Skeletal muscle tissue (tissue), 4 donors: Measurements from ENCODE around the gene NDUFB7. TPM values are rescaled to one million over a fixed set of nuclear protein-coding genes. Genes with fewer than 3 reads are reported as not detected.

Experiments
- H3K27ac ChIP-seq: one replicate; pipeline ENCODE4 v1.7.0; 2013; ENCODE audit warnings: mild to moderate bottlenecking, low read depth, low read length, inconsistent platforms
- H3K27me3 ChIP-seq, 3 donors: one replicate each; pipeline ENCODE4 v1.7.0; 2013; ENCODE audit warnings: low read length in 3 of 3; ENCODE audit not compliant: control insufficient read depth in 3 of 3, insufficient read depth in 3 of 3
- H3K36me3 ChIP-seq, 3 donors: one replicate each; pipeline ENCODE4 v1.7.0; 2013; ENCODE audit warnings: low read length in 3 of 3; ENCODE audit not compliant: control insufficient read depth in 3 of 3, insufficient read depth in 3 of 3
- H3K4me1 ChIP-seq, 3 donors: one replicate each; pipeline ENCODE4 v1.7.0; 2013; ENCODE audit warnings: low read length in 3 of 3, mild to moderate bottlenecking in 3 of 3; ENCODE audit not compliant: control insufficient read depth in 3 of 3, insufficient read depth in 3 of 3
- H3K4me3 ChIP-seq, 3 donors: one replicate each; pipeline ENCODE4 v1.7.0; 2013; ENCODE audit warnings: low read length in 3 of 3
- H3K9ac ChIP-seq, 3 donors: one replicate each; pipeline ENCODE4 v1.7.0; 2013; ENCODE audit warnings: low read length in 3 of 3, mild to moderate bottlenecking in 3 of 3, moderate library complexity in 2 of 3, low read depth in 1 of 3
- H3K9me3 ChIP-seq, 3 donors: one replicate each; pipeline ENCODE4 v1.7.0; 2013; ENCODE audit warnings: low read length in 3 of 3; ENCODE audit not compliant: control insufficient read depth in 3 of 3
- total RNA-seq: library from RNA; depleted of rRNA; stranded (reverse); fragments of >200 nt; gene quantifications from one replicate; pipeline ENCODE4 v1.2.3, GENCODE V29; 2014
- donor health status: Osteomylitis.

NDUFB7 gene
- total RNA-seq, 1 donor from 2014 or later, result 525 TPM

DNA sequence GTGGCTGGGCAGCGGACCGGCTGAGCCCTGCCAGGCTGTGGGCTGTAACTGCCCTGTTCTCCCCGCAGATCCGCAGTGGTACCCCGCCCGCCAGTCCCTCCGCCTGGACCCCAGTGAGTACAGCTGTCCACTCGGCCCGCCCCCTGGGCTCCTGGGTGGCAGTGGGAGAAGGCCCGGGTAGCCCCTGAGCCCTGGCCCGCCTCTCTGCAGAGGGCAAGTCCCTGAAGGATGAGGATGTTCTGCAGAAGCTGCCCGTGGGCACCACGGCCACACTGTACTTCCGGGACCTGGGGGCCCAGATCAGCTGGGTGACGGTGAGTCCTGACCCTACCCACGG is 8.3 kb downstream of the NDUFB7 start:
- peak overlapping the region; percentile 99 for H3K27ac ChIP-seq
- H3K4me3 ChIP-seq, result peak overlapping the region; percentile 68 to 82 (median 81)
- H3K9ac ChIP-seq, result peak overlapping the region; percentile 92 to 99 (median 92)
- H3K27me3 ChIP-seq, result no peaks in the 10 kb centered on the region
- no peaks in the 10 kb centered on the region for H3K9me3 ChIP-seq
- peaks cover 38 to 51% (median 44%) of the 10 kb centered on the region in 3 donors for H3K4me1 ChIP-seq
- H3K36me3 ChIP-seq, result peaks cover 9 to 22% (median 22%) of the 10 kb centered on the region in 3 donors

DNA sequence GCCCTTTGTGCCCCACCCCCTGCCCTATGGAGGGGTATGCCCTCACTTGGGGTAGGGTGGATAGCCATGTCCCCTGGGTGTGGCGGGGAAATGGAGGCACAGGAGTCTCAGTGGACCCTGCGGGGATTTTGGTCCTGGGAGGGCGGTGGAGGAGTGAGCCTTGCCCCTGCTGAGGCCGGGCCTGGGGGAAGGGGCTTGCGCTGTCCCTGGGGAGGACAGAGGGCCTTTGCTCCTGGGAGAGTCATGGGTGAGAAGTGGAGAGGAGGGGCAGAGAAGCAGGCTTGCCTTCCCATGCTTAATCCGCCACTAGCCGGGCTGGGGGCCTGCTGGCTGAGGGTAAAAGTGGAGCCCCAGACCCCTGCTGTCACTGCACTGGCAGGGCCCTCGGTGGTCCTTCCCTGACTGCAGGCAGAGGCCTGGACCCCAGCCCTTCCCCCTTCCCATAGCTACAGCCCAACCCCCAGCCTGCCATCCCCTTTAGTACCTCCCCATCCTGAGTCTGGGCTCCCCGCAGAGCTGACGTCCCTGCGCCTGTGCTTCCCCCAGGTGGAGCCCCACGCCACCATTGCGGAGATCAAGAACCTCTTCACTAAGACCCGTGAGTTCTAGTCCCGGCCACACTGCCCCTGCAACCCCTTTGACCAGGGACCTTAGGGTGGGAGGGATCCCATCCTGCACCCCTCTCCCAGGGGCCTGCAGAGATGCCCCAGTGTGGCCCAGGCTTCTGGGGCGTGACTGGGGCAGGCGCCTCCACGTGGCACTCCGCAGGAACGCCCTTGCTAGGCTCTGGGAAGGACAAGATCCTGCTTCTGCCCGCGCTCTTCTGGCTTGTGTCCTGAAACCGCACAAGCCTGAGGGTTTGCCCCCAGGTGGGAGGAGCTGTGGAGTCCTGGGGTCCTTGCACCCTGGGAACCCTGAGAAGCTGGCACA is 8.9 kb downstream of the NDUFB7 start:
- peaks cover 34 to 57% (median 48%) of the 10 kb centered on the region in 3 donors for H3K4me1 ChIP-seq
- peak overlapping the region; percentile 92 to 99 (median 92) for H3K9ac ChIP-seq
- no peaks in the 10 kb centered on the region for H3K9me3 ChIP-seq
- peak overlapping the region; percentile 68 to 82 (median 81) for H3K4me3 ChIP-seq
- peak overlapping the region; percentile 99 for H3K27ac ChIP-seq
- no peaks in the 10 kb centered on the region for H3K27me3 ChIP-seq
- peaks cover 9 to 20% (median 18%) of the 10 kb centered on the region in 3 donors for H3K36me3 ChIP-seq

DNA sequence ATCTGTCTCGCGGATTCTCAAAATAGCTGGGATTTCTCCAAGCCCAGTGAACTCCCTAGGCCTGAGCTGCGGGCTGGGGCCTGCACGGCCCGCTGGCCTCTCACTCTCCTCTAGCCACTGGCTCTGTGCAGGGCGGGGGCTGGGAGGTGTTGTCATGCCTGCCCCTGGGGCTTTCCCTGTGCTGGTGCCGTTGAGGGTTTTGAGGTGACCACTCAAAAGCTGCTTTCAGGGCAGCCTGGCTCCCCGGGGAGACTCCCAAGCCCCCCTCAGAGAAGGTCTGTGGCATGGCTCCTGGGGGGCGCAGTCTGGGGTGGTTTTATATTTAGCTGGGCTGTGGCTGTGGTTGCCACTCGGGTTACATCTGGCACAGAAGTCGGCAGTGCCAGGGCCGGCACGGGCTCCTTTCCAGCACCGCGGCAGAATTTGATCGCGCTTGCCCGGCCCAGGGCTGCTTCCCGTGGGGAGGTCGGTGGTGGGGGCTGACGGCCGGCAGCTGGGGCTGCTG is 10.0 kb downstream of the NDUFB7 start:
- H3K4me3 ChIP-seq, result peak overlapping the region; percentile 68 to 82 (median 81)
- H3K36me3 ChIP-seq, result peaks cover 9 to 14% (median 12%) of the 10 kb centered on the region in 3 donors
- H3K27me3 ChIP-seq, result no peaks in the 10 kb centered on the region
- H3K4me1 ChIP-seq, result peaks cover 34 to 58% (median 49%) of the 10 kb centered on the region in 3 donors
- peak overlapping the region; percentile 92 to 99 (median 92) for H3K9ac ChIP-seq
- no peaks in the 10 kb centered on the region for H3K9me3 ChIP-seq
- peak overlapping the region; percentile 99 for H3K27ac ChIP-seq

DNA sequence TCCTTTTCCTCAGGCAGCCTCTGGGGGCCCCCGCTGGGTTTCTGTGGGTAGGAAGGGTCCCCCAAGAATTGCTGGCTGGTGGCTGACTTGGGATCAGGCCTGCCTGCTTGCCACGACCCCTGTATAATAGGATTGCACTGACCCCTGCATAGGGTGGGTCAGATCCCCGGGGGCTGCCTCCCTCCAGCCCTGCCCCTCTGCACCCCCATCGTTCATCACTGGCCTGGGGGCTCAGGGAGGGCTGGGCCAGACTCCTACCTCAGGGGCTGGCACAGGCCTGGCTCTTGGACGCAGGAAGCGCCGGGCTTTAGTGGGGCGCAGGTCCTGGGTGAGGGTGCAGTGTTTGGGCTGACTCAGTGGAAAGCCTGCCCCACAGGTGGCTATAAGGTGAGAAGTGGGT is 10.6 kb downstream of the NDUFB7 start:
- Histone ChIP-seq H3K4me3 (peak overlapping the region; percentile 38 to 85 (median 82)), H3K36me3 (peaks cover 9 to 14% (median 12%) of the 10 kb centered on the region in 3 donors), H3K4me1 (peaks cover 40 to 65% (median 56%) of the 10 kb centered on the region in 3 donors), H3K27ac (peak overlapping the region; percentile 99), H3K9ac (peak overlapping the region; percentile 92 to 99 (median 92)), H3K9me3 (no peaks in the 10 kb centered on the region), H3K27me3 (no peaks in the 10 kb centered on the region)

DNA sequence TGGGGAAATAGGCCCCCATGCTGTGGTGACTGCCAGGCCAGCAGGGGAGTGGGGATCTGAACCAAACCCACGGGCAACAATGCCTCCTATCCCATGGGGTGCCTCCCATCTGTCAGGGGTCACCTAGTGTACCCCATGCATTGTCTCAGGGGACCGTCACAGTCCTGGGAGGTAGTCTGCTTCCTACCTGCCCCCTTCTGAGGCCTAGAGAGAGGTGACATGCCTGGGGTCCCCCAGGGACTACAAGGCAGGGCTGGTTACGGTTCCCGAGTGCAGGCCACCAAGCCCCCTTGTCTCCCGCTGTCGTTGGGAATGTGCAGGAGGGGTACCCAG is 11.1 kb downstream of the NDUFB7 start:
- Histone ChIP-seq H3K9ac (peak overlapping the region; percentile 92 to 99 (median 92)), H3K36me3 (peaks cover 5 to 12% (median 8%) of the 10 kb centered on the region in 3 donors), H3K4me3 (peak overlapping the region in 2 of 3 donors; percentile 82 to 85), H3K27ac (peak overlapping the region; percentile 99), H3K9me3 (no peaks in the 10 kb centered on the region), H3K27me3 (no peaks in the 10 kb centered on the region), H3K4me1 (peaks cover 46 to 70% (median 61%) of the 10 kb centered on the region in 3 donors)

DNA sequence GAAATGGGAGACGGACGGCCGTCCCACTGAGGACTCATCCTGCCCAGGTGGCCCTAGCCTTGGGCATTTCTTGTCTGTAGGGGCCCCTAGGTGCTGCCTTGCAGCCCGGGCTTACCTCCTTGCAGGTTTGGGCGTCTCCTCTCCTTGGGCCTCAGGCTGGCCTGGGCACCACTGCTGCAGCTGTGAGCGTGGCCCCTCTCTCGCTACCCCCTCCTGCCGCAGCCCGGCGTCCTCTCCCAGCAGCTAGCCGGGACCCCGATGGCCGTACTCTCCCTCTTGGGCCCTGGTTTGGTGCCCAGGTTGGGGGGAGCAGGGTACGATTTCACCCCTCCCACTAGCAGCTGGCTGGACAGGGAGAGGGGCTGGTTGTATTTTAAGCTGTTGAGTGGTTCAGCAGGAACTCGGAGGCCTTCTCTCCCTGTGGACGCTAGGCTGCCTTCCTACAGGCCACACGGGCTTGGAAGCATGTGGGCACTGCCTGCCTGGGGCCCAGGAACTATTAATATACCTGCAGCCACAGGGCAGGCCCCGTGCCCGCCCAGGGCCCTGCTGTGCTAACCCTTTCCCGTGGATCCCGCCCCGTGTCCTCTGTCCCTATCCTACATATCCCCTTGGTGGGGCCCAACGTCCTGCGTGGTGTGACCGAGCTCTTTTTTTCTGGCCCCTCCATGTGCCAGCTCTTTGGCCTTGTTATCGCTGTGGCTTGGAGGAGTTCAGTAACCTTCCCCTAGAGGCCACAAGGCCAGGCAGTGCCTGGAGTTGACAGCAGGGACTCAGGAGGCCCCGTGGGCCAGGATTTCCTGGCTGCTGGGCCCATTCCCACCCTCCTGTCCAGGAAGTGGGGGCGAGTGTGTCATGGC is 11.7 kb downstream of the NDUFB7 start:
- Histone ChIP-seq H3K9me3 (no peaks in the 10 kb centered on the region), H3K27ac (peak overlapping the region; percentile 99), H3K4me1 (peaks cover 49 to 69% (median 63%) of the 10 kb centered on the region in 3 donors), H3K4me3 (peak overlapping the region; percentile 77 to 85 (median 82)), H3K36me3 (peaks cover 2 to 9% (median 7%) of the 10 kb centered on the region in 3 donors), H3K9ac (peak overlapping the region; percentile 92 to 99 (median 92)), H3K27me3 (no peaks in the 10 kb centered on the region)

DNA sequence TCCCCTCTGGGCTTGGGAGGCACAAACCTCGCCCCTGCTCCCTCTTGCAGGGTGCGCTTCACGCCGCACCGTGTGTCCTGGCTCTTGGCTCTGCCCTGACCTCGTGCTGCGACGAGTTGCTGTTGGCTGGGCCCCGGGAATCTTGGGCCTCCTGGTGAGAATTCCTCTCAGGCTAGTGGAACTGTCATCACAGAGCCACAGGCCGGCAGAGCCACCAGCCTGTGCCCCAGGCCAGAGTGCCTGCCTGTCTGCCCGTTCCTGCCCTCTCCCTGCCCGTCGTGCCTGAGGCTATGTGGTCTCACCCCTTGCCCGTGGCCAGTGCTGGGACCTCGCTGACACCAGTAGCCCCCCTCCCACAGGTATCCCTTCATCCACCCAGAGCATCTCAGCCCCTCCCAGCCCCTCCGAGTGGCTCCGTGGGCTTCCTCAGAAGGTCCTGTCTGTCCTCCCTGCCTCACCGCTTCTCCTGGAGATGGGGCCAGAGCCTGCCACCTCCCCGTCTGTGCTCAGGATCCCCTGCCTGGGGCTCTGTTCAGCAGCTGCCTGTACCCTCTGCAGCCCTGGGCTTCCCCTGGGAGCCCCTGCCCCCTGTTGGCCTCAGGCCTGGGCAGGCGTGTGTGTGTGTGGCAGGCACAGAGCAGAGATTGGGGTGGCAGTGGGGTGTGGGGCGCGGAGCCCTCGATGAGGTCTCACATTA is 13.3 kb downstream of the NDUFB7 start:
- Histone ChIP-seq H3K27me3 (no peaks in the 10 kb centered on the region), H3K27ac (peak overlapping the region; percentile 99), H3K4me3 (peak overlapping the region; percentile 77 to 85 (median 82)), H3K4me1 (peaks cover 56 to 76% (median 71%) of the 10 kb centered on the region in 3 donors), H3K9ac (peak overlapping the region; percentile 92 to 99 (median 92)), H3K36me3 (peaks cover 0 to 8% (median 2%) of the 10 kb centered on the region in 3 donors), H3K9me3 (no peaks in the 10 kb centered on the region)

DNA sequence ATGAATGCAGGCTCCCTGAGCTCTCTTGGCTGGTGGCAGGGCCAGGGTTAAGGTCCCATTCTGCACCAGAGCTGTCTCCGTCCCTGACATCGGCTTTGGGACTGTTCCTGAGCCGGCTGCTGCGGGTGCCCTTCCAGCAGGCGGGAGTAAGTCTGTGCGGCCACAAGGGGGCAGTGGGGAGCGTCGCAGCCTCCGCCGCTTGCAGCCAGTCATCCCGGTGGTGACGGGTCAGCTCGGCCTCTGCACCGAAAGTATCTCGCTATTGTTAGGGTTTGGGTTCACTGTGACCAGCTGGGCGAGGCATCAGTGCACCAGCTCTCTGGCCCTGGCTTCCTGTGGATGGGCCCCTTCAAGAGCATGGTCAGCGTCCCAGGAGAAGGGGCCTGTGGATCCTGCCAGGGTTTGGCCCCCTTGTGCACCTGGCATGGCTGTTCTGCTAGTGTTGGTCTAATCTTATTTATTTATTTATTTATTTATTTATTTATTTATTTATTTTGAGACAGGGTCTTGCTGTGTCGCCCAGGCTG is 15.1 kb downstream of the NDUFB7 start:
- Histone ChIP-seq H3K36me3 (peaks cover 6 to 11% (median 7%) of the 10 kb centered on the region in 3 donors), H3K4me1 (peaks cover 56 to 74% (median 70%) of the 10 kb centered on the region in 3 donors), H3K9ac (peak overlapping the region; percentile 39 to 71 (median 43)), H3K27me3 (no peaks in the 10 kb centered on the region), H3K9me3 (no peaks in the 10 kb centered on the region), H3K27ac (peak overlapping the region; percentile 36), H3K4me3 (peak overlapping the region; percentile 54 to 68 (median 63))
